ENCODE data around the gene PRKAG1. TPM values are rescaled to one million over a fixed set of nuclear protein-coding genes. Genes with fewer than 3 reads are reported as not detected.

The PRKAG1 gene
- total RNA-seq, 4 donors from 2014 or later, result 40.0 to 61.4 (median 49.6) TPM

- Histone ChIP-seq H3K4me1 (peaks cover 19% of the 10 kb centered on the region), H3K27me3 (no peaks in the 10 kb centered on the region), H3K36me3 (peaks cover 34% of the 10 kb centered on the region), H3K9me3 (no peaks in the 10 kb centered on the region), H3K4me3 (no peak overlapping the region), H3K27ac (no peak overlapping the region)
- TF ChIP-seq POLR2A (IDR thresholded peaks at IDR 0.05) (no peak), EP300 (IDR thresholded peaks at IDR 0.05) (no peak), POLR2AphosphoS5 (IDR thresholded peaks at IDR 0.05) (no peak)
- TF ChIP-seq, protein P1, sequence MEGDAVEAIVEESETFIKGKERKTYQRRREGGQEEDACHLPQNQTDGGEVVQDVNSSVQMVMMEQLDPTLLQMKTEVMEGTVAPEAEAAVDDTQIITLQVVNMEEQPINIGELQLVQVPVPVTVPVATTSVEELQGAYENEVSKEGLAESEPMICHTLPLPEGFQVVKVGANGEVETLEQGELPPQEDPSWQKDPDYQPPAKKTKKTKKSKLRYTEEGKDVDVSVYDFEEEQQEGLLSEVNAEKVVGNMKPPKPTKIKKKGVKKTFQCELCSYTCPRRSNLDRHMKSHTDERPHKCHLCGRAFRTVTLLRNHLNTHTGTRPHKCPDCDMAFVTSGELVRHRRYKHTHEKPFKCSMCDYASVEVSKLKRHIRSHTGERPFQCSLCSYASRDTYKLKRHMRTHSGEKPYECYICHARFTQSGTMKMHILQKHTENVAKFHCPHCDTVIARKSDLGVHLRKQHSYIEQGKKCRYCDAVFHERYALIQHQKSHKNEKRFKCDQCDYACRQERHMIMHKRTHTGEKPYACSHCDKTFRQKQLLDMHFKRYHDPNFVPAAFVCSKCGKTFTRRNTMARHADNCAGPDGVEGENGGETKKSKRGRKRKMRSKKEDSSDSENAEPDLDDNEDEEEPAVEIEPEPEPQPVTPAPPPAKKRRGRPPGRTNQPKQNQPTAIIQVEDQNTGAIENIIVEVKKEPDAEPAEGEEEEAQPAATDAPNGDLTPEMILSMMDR (IDR thresholded peaks at IDR 0.05), result no peak
- WGBS, result 91% methylated on average over 3 of the region's 3 CpGs
- DNase-seq (ENCODE audit: low spot score in 2 of 2), result no peak
These were observed 5.1 kb downstream of the PRKAG1 start for GRCh38 chr12:49013428-49013827.

- Histone ChIP-seq H3K4me1 (peaks cover 15% of the 10 kb centered on the region), H3K36me3 (peaks cover 34% of the 10 kb centered on the region), H3K9me3 (no peaks in the 10 kb centered on the region), H3K27ac (no peak overlapping the region), H3K4me3 (no peak overlapping the region), H3K27me3 (no peaks in the 10 kb centered on the region)
- DNase-seq (ENCODE audit: low spot score in 2 of 2), result no peak
- no peak for TF ChIP-seq POLR2AphosphoS5 (IDR thresholded peaks at IDR 0.05)
- TF ChIP-seq POLR2A (IDR thresholded peaks at IDR 0.05), result no peak
- TF ChIP-seq, protein P1 (IDR thresholded peaks at IDR 0.05), result no peak
- TF ChIP-seq EP300 (IDR thresholded peaks at IDR 0.05), result no peak
These were observed 5.8 kb downstream of the PRKAG1 start for GRCh38 chr12:49012739-49013138.

DNA sequence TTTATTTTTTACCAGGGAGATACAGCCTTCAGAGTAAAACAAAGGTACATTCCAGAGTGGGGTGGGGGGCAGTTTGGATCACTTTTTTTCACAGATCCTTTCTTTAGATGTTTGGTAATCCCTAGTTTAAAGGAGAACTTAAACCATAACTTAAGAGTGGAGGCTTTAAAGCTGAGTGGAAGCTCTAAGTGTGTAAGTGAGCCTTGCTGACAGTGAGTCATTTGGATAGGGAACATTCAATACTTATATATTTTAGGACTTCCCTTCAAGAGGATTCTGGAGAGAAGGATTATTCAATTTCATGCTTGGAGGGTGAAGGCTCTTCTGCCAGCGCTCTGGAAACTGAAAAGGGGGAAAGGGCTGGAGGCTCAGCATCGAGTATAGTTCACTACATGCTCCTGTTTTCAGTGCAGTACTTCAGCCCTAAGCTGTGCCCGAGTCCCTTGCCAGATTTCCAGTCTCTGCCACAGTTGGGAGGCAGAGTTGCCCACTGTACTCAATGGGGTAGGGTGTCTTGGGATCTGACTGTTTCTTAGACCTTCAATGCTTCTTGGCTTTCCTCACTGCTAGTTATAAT lies 8.4 kb downstream of the PRKAG1 start:
- Histone ChIP-seq H3K4me1 (no peaks in the 10 kb centered on the region), H3K27me3 (no peaks in the 10 kb centered on the region), H3K4me3 (no peak overlapping the region), H3K36me3 (peaks cover 40% of the 10 kb centered on the region), H3K9me3 (no peaks in the 10 kb centered on the region), H3K27ac (no peak overlapping the region)
- DNase-seq (ENCODE audit: low spot score in 2 of 2), result no peak
- 92% methylated on average over 3 of the region's 3 CpGs for WGBS
- TF ChIP-seq POLR2AphosphoS5 (IDR thresholded peaks at IDR 0.05) (no peak), EP300 (IDR thresholded peaks at IDR 0.05) (no peak), POLR2A (IDR thresholded peaks at IDR 0.05) (no peak)
- TF ChIP-seq, protein P1 (IDR thresholded peaks at IDR 0.05), result no peak

DNA sequence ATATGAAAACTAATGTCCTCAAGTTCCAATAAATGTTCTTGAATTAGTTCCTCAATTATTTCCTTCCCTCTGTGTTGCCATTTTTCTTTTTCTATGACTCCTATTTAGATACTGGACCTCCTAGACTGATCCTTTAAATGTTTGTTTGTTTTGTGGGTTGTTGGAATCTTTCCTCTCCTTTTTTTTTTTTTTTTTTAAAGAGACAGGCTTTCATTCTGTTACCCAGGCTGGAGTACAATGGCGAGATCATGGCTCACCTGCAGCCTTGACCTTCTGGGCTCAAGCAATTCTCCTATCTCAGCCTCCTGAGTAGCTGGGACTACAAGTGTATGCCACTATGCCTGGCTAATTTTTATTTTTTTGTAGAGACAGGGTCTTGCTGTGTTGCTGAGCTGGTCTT lies 9.6 kb downstream of the PRKAG1 start:
- peaks cover 53% of the 10 kb centered on the region for H3K36me3 ChIP-seq
- no peak for DNase-seq (ENCODE audit: low spot score in 2 of 2)
- WGBS, result 100% methylated on average over 1 of the region's 1 CpG

DNA sequence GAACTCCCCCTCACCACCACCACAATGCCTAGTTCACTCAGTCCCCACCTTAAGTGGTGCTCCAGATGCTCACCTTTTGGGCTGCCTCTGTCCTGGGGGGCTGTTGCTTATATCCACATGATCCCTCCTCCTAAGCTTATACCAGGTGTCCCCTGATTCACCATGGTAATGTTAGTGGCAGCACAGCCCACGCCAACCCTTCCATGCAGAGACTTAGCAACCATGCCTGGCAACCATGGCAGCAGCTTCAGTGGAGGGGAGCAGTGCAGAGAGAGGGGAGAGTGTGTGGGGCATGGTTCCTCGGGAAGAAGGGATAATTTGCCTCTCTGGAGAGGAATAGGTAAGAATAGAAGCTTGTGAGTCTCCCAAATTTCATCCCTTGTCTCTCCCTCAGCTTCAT lies 18.2 kb downstream of the PRKAG1 start:
- peaks cover 43% of the 10 kb centered on the region for H3K36me3 ChIP-seq
- TF ChIP-seq POLR2AphosphoS5 (IDR thresholded peaks at IDR 0.05), result no peak
- no peak for TF ChIP-seq POLR2A (IDR thresholded peaks at IDR 0.05)
- 82% methylated on average over 2 of the region's 2 CpGs for WGBS

More for the DNA sequence above, 9.6 kb downstream of the PRKAG1 start:
- Histone ChIP-seq H3K9me3 (no peaks in the 10 kb centered on the region), H3K4me1 (no peaks in the 10 kb centered on the region), H3K4me3 (no peak overlapping the region), H3K27ac (no peak overlapping the region), H3K27me3 (no peaks in the 10 kb centered on the region)
- TF ChIP-seq POLR2A (IDR thresholded peaks at IDR 0.05) (no peak), POLR2AphosphoS5 (IDR thresholded peaks at IDR 0.05) (no peak), EP300 (IDR thresholded peaks at IDR 0.05) (no peak)
- TF ChIP-seq, protein P1 (IDR thresholded peaks at IDR 0.05), result no peak

More for the DNA sequence above, 18.2 kb downstream of the PRKAG1 start:
- Histone ChIP-seq H3K27me3 (peaks cover 21% of the 10 kb centered on the region), H3K27ac (no peak overlapping the region), H3K4me3 (no peak overlapping the region), H3K4me1 (peaks cover 38% of the 10 kb centered on the region), H3K9me3 (no peaks in the 10 kb centered on the region)
- no peak for DNase-seq (ENCODE audit: low spot score in 2 of 2)
